GM18861 (cell line): ENCODE results near the gene LHX2.
A peak's percentile ranks its signal among the peaks of the same experiment; 100 is the strongest.
"Not testable (repeated sequence)": the region's sequence is repeated elsewhere in the genome, so short reads cannot be mapped to it uniquely, and the experiment has no call there.

Experiments used
- ATAC-seq: cut with Tn5 transposase; IDR thresholded peaks from one replicate; pipeline ENCODE4 v1.9.1; 2021; ENCODE audit not compliant: unreplicated experiment

LHX2 gene, protein sequence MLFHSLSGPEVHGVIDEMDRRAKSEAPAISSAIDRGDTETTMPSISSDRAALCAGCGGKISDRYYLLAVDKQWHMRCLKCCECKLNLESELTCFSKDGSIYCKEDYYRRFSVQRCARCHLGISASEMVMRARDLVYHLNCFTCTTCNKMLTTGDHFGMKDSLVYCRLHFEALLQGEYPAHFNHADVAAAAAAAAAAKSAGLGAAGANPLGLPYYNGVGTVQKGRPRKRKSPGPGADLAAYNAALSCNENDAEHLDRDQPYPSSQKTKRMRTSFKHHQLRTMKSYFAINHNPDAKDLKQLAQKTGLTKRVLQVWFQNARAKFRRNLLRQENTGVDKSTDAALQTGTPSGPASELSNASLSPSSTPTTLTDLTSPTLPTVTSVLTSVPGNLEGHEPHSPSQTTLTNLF

DNA sequence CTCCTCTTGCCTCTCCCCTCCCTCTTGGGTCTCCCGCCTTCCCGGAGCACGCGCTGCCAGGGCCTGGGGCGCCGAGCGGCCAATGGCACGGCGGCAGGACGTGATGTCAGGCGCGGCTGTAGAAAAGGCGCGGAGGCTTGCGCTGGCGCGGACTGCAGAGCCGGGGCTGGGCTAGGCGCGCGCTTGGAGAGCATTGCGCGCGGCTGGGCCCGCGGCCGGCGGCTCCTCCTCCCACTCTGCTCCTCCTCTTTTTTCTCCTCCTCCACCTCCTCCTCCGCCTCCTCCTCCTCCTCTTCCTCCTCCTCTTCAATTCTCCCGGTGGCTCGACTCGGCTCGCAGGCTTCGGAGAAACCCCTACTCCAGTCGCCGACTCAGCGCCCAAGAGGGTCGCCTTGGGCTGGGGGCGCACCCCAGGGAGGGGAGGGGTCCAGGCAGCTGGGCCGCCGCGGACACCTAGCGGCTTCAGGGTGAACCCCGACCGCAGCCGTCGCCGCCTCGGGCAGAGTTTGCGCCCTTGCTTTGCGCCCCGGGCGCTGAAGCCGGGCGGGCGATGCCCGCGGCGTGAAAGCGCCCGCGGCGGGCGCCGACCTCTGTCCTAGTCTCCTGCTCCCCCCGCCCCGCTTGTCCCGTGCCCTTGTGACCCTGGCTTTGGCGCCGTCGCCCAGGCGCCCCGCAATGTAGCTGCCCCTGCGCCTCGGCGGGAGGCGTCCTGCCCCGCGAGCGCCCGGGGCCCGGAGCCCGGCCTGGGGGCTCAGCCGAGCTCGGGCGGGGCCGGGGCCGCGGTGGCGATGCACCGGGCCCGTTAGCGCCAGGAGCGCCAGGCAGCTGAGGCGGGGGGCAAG is at the start of gene LHX2:
Gene LHX2 (plus strand): TSS at position 309 of the 842 bp plus-strand sequence. CDS start 581 bp downstream, outside the sequence.
- ATAC-seq: no peak

DNA sequence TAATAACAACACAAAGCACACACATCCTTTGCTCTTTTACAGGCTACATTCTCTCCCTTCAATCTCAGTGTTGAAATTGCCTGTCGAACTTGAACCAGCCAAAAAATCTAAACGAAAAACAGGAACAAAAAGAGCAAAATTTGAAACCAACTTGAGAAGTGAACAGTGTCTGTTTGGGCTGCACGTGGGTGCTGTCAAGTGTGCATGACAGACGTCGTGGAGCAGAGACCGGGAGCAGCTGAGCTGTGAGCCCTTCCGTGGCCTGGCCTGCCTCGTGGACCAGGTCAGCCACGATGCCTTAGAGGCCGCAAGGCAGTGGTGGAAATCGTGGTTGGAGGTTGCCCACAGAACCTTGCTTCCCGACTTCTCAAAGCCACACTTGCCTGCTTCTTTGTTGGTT is 46.8 kb upstream of the LHX2 start:
- no peak for ATAC-seq

DNA sequence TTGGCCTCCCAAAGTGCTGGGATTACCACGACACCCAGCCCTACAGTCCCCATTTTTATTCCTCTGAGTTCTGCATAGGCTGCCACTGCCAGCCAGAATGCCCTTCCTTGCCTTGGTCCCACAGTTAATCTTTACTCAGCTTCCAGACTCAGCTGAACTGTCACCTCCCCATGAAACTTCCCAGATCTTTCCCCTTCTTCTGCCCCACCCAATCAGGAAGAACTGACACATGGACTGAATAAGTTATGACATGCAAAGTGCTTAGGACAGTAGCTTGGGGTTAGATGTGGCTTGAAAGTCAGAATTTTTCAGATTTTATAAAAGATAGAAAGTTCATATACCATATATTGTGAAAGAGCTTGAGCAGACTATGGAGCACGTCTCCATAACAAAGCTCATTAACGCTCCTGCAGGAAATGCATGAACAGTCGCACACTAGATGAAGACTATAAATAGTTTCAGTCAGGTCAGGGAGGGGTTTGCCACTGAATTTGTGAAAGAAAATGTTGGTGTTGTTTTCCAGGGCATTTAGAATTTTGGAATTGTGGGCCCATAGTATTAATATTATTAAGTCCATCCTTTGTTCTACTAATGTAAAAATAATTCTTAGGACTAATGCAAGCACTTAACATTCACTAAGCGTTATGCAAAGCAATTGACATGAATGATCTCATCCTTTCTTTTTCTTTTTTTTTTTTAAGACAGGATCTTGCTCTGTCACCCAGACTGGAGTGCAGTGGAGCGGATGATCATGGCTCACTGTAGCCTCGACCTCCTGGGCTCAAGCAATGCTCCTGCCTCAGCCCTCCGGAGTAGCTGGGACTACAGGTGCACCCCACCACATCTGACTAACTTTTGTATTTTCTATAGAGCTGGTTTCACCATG is 45.5 kb upstream of the LHX2 start:
- no peak for ATAC-seq

DNA sequence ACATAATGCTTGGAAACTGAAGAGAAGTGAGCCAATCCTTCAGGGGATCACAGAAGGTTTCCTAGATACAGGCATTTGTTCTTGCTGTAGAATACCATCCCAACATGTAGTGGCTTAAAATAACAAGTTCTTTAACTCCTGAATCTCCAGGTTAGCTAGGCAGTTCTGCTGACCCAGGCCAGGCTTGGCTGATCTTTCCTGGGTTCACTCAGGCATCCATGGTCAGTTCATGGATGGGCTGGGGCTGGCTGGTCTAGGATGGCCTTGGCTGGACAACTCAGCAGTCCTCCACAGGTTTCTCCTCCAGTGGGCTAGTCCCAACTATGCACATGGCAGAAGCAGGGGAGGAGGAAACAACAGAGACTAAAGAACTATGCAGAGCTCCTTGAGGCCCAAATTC is 44.2 kb upstream of the LHX2 start:
- no peak for ATAC-seq

DNA sequence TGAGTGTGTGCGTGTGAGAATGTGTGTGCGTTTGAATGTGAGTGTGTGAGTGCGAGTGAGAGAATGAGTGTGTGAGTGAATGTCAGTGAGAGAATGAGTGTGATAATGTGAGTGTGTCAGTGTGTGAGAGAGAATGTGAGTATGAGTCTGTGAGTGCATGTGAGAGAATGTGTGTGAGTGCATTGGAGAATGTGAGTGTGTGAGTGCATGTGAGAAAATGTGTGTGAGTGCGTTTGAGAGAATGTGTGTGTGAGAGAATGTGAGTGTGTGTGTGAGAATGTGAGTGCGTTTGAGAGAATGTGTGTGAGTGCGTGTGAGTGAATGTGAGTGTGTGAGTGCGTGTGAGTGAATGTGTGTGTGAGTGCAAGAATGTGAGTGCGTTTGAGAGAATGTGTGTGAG is 39.0 kb upstream of the LHX2 start:
- ATAC-seq: no peak

DNA sequence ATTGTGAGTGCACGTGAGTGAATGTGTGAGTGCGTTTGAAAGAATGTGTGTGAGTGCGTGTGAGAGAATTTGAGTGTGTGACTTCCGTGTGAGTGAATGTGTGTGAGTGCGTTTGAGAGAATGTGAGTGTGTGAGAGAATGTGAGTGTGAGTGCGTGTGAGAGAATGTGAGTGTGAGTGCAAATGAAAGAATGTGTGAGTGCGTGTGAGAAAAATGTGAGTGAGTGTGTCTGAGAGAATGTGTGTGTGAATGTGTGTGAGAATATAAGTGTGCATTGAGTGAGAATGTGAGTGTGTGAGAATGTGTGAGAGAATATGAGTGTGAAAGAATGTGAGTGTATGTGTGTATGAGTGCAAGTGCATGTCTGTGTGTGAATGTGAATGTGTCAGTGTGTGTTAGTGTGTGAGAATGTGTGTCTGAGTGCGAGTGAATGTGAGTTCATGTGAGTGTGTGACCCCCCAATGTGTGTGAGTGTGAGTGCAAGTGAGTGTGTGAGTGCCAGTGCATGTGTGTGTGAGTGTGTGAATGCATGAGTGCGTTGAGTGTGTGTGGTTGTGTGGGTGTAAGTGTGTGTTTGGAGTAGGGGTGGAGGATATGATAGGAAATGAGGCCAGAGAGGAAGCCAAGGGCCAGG is 37.9 kb upstream of the LHX2 start:
- no peak for ATAC-seq

DNA sequence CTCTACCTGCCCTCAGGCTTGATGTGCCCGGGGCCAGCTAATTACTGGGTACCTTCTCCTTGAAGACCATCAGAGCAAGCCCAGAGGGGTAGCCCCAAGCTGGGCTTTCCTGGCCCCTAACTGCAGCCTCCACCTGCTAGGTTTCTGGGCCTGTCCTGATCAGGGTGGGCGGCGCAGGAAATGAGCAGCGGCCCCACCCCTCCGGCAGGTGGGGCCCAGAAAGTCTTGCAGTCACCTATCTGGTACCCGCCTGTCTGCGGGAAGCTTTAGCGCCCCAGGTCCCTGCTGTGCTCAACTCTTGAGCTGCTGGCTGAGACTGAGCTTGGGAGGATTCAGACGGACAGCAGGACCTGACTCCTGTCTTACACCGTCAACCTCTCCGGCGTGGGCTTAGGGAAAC is 37.1 kb upstream of the LHX2 start:
- ATAC-seq: no peak

DNA sequence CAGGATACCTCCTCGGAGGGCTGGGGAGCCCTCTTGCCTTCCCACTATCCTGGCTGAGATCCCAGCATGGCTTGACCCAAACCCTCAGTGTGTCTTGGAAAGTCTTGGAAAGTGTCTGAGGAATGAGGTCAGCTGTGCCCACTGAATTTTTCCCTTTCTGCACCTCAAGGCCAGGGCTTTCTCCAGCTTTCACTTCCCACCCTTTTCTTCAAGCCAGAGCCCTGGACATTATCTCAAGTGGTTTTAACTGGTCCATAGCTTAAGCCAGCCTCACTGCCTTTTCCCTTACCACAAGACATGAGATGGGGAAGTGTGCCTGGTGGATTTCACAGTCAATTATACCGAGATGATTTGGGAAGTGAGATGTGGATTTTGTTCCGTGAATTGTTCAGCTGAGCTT is 35.7 kb upstream of the LHX2 start:
- no peak for ATAC-seq

DNA sequence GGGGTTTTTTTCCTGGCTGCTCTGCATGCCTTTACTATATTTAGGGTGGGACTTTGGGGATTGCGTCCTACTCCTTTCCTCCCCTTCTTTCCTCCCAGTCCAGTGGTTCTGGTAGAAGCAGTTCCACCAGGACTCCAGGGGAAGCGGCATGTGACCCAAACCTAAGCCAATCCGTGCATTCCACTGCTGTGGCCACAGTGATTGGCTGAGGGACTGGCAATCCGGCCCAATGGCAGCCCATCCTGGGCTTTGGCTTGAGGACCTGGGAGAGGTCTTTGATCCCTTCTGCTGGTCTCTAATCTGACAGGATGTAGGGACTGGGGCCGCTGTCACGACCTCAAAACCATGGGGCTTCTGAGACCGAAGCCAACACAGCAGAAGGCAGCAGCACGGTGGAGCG is 35.0 kb upstream of the LHX2 start:
- ATAC-seq: not testable (repeated sequence)

DNA sequence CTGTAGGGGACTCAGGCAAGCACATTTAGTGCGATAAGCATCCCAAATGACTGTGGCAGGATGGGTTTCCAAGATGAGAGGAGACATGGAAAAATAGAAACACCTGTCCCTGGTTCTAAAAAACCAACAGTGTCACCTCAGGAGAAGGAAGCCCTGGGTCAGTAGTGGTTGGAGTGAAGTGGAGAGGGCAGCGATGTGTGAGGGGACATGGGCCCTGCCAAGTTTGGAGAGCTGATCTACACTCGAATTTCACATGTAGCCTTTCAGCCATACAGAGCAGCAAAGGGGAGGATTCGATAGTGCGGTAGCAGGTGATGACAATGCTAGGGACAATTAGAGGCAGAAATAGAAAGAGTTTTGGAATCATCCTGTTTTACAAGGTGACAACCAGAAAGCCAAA is 32.6 kb upstream of the LHX2 start:
- no peak for ATAC-seq

DNA sequence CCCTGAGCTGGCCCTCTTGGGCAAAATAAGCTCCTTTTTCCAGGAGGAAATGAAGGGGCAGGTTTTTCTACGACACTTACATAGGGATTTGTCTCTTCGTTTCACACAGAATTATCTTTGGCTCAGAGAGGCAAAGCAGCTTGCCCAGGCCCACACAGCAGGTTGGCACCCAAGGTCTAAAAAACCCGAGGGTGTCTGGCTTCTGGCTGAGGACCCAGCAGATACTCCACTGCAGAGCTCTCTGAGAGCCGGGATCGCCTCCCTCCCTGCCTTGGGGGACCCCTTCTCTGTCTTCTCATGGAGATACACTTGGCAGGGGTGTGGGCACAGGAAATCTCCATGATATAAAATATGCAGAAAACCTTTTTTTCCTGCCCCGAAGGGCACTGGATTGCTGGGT is 29.0 kb upstream of the LHX2 start:
- ATAC-seq: no peak

DNA sequence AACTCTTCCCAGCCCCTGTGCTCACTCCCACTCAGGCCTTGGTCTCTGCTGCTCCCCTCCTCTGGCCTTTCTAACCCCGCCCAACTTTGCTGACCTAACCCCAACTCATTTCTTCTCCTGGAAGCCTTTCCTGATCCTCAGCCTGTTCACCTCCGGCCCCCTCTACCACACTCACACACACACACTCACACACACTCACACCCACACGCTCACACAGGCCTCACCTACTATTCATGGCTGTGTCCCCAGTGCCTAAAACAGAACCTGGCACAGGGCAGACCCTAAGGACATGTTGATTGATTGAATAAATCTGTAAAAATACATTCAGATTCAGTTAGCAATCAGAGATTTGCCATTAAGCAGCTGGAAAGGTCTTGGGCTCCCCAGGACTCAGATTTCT is 28.5 kb upstream of the LHX2 start:
- ATAC-seq: no peak

DNA sequence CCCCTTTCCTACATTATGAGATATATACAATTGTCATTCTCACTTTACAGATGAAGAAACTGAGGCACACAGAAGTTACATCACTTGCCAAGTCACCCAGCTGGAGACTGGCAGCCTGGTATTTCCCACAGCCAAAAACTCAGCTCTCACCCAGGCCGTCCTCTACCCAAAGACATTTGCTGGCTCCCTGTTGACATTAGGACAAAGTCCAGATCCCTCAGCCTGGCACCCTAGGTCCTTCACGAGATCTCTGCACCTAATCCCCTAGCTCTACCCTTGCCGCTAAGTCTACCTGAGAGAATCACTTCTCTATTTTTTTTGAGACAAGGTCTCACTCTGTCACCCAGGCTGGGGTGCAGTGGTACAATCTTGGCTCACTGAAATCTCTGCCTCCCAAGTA is 26.8 kb upstream of the LHX2 start:
- no peak for ATAC-seq

DNA sequence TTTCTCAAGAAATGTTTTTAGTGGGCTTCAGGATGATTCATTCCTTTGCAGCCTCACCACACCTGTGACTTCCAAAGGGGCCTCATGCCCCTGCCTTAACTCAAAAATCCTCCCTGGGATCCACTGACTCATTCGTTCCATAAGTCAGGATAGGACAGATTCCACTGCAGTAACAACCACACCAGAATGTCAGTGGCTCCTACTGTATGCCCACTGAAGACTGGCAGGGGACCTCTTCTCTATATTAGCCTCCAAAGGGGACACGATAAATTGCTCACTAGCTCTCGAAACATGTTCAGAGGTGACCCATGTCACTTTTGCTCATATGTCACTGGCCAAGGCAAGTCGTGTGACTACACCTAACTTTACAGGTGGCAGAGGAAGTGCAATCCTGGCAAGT is 25.7 kb upstream of the LHX2 start:
- ATAC-seq: no peak

DNA sequence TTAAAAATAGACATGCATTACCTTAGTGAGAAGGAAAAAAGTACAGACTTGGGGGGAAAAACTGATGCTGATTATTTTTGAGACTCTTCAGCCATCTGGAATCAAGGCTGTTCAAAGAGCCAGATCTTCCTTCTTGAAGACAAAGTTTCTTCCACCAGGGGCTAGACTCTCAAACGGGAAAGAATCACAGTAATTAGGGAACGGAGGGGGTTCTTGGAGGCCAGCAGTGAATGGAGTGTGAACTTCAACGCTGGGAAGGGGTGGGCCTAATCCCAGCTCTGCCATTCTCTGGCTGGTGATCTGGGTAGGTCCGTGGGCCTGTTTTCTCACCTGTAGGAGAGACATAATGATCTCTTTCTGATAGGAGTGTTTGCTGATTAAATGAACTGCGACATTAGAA is 21.1 kb upstream of the LHX2 start:
- ATAC-seq: no peak

DNA sequence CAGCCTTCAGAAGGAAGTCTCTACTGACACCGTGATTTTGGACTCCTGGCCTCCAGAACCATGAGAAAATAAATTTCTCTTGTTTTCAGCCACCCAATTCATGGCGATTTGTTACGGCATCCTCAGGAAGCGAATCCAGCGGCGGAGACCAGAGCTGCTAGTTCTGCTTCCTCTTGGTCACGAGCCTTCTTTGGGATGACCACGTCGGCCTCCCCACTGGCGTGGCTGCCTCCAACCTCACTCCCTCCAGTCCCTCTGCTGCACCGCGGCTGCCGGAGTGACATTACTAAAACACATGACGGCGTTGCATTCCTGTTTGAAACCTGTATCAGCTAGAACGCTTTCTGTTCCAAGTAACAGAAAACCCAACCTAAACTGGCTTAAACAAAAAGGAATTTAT is 18.9 kb upstream of the LHX2 start:
- ATAC-seq: not testable (repeated sequence)

DNA sequence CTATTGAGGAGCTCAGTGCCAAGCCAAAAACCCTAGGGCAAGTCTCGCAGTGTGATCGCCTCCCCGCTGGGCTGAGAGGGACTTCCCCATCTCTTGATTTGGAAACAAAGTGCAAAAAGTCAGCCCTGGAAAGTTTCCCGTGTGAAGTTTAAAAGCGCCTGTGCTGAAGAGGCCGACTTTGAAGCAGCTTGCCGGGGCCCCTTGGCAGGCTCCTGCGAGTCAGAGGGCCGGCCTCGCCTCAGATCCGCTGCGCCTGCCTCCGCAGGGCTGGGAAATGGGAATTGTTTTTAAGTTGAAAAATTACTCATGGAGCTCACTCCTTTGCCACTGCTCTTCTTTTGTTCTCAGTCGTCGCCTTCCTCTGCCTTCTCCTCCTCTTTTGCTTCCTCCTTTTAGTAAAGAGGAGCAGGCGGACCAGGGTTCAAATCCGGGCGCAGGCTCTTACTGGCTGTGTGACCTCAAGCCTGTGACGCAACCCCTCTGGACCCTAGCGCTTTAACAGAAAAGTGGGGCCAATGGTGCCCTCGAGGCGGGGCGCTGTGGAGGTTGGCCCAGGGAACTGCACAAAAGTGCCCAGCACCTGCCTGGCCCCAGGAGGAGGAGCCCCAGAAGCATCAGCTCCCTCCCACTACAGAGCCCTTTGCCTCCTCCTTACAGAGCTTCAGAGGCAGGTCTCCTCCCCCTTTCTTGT is 14.7 kb upstream of the LHX2 start:
- ATAC-seq: peak; percentile 15

DNA sequence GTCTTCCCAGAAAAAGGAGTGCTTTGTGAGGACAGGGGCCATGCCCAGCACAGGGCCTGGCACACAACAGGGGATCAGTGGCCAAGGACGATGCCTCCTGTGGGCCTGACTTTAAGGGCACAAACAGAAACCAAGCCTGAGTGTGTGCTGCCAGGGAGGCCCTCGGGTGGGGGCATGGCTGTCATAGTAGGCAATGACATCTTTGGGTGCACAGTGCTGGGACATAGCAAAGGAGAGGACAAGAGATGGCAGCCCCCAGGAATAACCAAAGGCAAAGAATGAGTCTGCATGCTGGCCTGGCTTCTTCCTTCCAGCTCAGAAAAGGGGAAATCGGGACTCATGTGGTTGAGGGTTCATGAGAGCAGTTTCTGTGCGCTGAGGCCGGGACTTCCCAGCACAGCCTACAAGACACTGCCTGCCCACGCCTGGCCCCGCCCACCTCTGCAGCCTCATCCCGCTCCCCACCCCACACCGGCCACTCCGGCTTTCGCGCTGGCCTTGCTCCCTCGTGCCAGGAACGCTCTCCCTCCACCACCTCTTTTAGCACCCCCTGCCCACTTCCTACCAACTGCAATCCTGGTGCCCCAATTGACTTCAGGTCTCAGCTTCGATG is 13.8 kb upstream of the LHX2 start:
- ATAC-seq: peak; percentile 45

DNA sequence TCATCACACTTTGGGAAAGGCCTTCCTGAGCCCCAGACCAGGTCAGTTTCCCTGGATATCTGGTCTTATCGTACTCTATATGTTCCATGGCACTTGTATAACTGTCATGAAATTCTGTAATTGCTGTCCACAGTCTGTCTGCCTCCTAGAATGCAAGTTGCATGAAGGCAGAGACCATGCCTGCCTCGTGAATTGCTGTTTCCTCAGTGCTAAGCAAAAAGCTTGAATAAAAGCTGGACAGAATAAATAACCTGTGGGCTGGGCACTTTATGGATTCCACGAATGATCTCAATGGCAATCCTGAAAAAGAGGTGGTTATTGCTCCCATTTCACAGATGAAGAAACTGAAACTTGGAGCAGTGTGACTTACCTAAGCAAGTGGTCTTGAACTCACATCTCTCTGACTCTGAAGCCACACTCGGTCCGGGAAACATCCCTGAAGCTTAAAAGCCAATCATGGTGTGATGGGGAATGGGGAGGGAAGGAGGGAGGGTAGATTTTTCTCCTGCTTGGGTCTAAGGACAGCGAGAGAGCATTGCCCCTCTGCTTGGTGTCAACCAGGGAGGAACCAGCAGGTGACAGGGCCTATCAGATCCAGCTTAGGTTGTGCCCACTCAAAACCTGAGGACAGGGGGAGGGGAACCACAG is 13.2 kb upstream of the LHX2 start:
- ATAC-seq: no peak
